ENCODE measurements around the gene SKOR2. TPM values are rescaled to one million over a fixed set of nuclear protein-coding genes. Genes with fewer than 3 reads are reported as not detected.
"Not testable (repeated sequence)": the region's sequence is repeated elsewhere in the genome, so short reads cannot be mapped to it uniquely, and the experiment has no call there.

SKOR2 gene
- total RNA-seq, 2 experiments from 2014 or later = not detected

DNA sequence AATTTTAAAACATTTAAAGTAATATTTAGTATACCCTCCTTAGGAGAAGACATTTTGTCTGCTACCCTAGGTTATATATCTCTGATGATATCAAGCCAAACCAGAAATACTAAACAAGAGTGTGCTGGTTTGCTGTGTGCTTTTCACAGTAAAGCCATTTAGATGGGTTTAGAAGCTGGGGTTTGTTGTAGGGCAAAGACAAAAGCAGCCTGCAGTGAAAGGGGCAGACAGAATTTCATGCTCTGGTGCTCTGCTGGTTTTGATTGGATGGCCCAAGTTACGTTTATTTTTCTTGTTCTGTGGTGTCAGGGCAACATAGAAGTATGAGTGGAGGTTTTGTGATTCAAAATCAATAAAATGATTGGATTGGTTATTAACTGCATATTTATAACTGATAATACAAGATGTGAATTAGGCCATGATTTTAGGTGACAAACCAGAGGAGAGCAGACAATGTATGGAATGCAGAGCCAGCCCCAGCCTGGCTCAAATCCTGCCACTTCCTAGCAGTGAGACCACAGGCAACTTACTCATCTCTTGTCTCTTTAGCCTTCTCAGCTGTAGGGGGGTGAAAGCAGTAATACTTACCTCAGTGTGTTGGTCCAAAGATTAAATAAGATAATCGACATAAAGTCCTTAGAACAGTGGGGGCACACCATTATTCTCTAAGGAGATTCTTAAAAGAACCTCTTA is 44.4 kb downstream of the SKOR2 start:
- ChIA-PET CTCF (no interaction called here), POLR2A (no interaction called here)

DNA sequence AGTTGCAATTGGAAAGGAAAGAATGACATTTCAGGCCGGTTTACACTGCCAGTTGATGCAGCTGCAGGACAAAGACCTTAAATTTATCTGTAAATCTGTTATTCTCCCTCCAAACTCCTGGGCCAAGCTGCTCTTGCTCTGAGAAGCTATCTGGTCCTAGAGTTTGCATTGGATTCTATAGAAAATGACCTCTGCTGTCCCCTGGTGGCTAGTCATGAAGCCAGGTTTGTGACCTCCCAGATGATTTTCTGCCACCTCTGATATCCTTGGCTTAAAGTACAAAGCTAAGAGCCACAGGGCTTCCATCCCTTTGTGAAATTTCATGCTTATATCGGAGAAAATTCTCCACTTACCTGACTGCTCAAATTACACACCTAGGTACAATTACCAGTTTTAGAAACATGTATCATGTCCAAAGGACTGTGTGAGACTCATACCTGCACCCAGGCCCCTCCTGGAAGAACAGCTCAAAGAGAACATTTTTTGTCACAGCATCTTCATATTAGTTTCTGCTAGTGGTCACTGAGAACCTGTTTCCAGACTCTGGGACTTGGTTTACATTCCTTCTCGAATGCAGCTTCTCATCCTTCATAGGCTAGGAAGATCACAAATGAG is 46.4 kb downstream of the SKOR2 start:
- ChIA-PET CTCF (interaction anchor here (0.6 to 2.1 kb wide), 8 partner anchors 10 to 1577 kb away, joined by 3 to 8 read pairs (median 4); partner anchors contain the start of gene HDHD2), POLR2A (no interaction called here)

DNA sequence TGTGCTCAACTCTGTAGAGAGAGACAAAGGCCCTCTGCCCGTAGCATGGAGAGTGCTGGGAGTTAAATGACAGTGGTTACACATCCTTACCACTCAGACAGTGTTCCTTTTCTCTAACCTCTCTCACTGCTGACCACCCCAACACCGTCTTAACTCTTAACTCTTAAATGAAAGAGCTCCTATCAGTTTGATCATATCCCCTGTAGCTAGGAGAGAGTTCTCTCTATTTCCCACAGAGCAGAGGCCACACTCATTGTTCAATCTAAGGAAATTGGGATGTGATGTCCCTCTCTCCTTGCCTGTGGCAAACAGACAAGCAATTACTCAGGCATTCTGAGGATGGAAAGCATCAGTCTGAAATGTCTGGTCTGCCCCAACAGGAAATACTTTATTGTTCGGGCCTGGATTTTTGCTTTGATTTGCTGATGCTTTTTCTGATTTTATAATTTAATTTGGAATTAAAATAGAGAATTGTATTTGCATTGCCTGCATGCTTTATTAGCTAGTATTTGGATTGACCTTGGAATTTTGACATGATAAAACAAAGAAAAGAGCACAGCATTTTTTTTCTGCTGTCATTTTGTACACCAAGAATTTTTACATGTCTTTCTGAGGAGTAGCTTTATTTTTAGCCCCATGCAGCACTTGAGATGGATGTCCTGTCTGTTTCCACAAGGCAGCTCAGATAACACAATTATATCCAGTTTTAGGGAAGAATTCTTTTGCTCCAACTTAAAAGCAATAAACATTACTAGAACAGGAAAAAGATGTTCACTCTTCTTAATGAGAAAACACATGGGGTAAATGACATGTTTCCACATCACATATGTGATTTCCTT is 47.6 kb downstream of the SKOR2 start:
- POLR2A ChIA-PET = no interaction called here
- CTCF ChIA-PET = interaction anchor here (1.1 to 2.1 kb wide), 5 partner anchors 12 to 107 kb away, joined by 3 to 8 read pairs (median 5); no protein-coding TSS in a partner anchor

DNA sequence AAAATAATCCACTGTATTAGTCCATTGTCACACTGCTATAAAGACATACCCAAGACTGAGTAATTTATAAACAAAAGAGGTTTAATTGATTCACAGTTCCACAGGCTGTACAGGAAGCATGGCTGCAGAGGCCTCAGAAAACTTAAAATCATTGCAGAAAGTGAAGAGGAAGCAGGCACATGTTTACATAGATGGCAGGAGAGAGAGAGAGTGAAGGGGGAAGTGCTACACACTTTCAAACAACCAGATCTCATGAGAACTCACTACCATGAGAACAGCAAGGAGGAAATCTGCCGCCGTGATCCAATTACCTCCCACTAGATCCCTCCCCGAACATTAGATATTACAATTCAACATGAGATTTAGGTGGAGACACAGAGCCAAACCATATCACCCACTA is 55.5 kb downstream of the SKOR2 start:
- POLR2A ChIA-PET = not testable (repeated sequence)
- CTCF ChIA-PET = interaction anchor here (2.0 kb wide), 1 partner anchor 9 kb away, joined by 4 read pairs; no protein-coding TSS in a partner anchor

DNA sequence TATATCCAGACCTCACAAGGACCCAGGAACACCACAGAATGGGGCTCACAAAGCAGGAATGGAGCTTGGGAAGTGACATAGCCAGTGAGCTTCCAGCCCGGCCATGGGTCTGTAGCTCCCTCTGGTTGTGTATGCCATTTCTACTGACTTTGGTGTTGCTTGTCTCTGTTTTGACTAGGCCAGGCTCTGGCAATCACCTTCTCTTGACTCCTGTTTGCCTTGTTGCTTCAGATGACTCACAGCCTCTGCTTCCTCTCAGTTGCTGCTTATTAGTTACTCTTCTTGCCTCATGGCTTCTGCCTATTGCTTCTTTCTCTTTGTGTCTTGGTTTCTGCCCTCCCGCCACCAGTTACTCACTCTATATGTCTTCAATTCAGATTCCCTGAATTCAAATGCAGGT is 59.5 kb downstream of the SKOR2 start:
- ChIA-PET CTCF (no interaction called here), POLR2A (no interaction called here)

- POLR2A ChIA-PET = no interaction called here
Measured at GRCh38 chr18:47187721-47188120, 63.7 kb downstream of the SKOR2 start.

DNA sequence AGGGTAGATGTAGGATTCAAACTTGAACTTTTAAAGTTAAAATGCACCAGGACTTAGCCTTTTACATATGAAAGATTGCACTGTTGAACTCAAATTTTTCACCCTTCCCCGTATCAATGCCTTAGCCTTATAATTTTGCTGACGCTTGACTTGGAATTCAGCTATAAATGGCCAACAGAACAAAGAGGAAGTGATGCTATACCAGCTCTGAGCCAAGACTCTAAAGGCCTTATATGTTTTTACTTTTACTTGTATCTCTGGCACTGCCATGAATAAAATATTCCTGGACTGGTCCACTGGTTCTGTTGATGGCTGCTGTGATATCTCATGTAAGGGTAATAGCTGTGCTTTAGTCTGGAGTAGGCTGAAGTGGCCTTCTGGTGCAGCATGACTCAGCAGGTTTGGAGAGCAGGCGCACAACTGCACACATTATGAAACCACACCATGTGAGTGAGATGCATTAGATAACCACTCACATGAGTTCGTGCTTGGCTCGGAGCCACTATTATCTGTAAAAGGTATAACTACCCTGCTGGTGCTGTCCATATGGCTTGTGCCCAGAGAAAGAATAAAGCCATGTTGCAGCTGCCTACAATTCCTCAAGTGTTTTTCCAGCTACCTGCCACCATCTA is 66.9 kb downstream of the SKOR2 start:
- ChIA-PET POLR2A (no interaction called here), CTCF (interaction anchor here (1.2 kb wide), 1 partner anchor 35 kb away, joined by 3 read pairs; no protein-coding TSS in a partner anchor)

More at GRCh38 chr18:47187721-47188120, 63.7 kb downstream of the SKOR2 start:
- CTCF ChIA-PET = interaction anchor here (1.5 kb wide), 1 partner anchor 18 kb away, joined by 3 read pairs; no protein-coding TSS in a partner anchor

- POLR2A ChIA-PET, CTCF ChIA-PET: not testable (repeated sequence)
Measured at GRCh38 chr18:47182156-47182555, 69.3 kb downstream of the SKOR2 start.

GRCh38 chr18:47180765-47181164 is 70.7 kb downstream of the SKOR2 start:
- ChIA-PET POLR2A (no interaction called here), CTCF (no interaction called here)

DNA sequence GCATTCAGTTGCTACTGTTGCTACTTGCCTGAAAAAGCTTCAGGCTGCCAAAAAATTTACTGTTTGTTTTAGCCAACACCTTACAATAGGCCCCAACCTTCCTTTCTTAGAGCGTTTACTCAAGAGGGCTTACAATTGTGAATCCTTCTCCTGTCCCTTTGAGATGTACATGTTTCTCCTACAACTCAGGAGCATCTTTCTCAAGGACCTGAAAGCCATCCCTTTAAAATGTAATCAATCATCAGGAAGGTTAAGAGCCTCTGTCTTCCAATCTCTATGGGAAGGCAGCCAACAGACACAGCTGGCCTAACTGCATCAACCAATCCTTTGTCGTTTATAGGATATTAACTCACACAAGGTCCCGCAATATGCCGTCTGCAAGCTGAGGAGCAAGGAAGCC is 71.9 kb downstream of the SKOR2 start:
- CTCF ChIA-PET = interaction anchor here (0.6 kb wide), 1 partner anchor 552 kb away, joined by 4 read pairs; no protein-coding TSS in a partner anchor
- POLR2A ChIA-PET = no interaction called here

DNA sequence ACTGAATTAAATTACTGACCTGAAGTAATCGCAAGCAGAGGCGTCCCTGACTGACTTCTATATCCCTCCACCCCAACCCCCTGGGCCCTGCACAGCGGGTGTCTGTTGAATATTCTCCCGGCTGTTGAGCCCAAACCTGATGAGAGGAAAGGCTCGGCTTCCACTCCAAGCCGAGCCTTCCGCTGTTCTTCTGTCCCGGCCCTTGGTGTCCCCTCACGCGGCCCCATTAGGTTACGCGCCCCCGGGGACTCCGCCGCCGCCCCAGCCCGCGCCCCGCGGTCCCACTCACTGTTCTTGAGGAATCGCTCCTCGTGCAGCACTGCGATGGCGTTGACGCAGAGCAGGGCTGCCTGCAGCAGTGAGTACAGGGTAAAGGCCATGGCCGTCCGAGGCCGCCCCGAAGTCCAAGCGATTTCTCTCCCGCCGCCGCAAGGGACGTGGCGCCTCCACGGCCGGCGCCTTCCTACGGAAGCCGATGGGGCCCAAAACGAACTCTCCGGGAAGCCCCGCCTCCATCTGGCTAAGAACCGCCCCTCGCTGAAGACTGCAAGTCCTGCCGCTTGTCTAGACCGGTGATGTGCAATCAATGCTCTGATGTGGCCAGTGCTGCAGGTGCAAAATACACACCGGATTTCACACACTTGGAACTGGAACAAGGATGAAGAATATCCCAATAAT is 75.4 kb downstream of the SKOR2 start, which contains the start of gene IER3IP1:
TSS of gene IER3IP1 (minus strand) at position 467 of the 678 bp plus-strand sequence. CDS start at position 380, 87 bp downstream.
- POLR2A ChIA-PET = no interaction called here
- CTCF ChIA-PET = no interaction called here

- ChIA-PET CTCF (no interaction called here), POLR2A (no interaction called here)
Measured at GRCh38 chr18:47175283-47175897, 76.1 kb downstream of the SKOR2 start.

DNA sequence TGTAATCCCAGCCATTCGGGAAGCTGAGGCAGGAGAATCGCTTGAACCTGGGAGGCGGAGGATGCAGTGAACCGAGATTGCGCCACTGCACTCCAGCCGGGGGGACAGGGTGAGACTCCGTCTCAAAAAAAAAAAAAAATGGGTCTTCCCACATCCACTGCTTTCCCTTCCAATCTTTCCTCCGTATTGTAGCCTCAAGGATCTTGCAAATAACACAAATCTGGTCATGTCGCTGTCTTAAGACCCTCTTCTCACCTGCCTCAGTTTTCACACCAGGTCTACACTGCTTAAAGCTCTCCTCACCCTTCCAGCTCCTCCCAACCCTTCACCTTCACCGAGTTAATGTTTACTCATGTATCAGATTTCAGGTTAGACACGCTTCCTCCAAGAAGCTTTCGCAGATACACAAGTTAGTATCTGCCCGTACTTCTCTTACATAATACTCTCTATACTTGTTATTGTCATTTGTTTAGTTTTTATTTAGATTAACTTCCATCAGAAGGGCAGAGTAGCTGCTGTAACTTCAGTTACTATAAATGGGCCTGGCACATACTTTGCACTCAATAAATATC is 76.8 kb downstream of the SKOR2 start:
- ChIA-PET CTCF (no interaction called here), POLR2A (interaction anchor here (0.7 kb wide), 1 partner anchor 168 kb away, joined by 4 read pairs; no protein-coding TSS in a partner anchor)

GRCh38 chr18:47172476-47172875 is 79.0 kb downstream of the SKOR2 start:
- CTCF ChIA-PET = interaction anchor here (1.5 kb wide), 1 partner anchor 22 kb away, joined by 3 read pairs; the partner anchor contains the start of gene HDHD2
- POLR2A ChIA-PET = no interaction called here

GRCh38 chr18:47168913-47169312 is 82.5 kb downstream of the SKOR2 start:
- POLR2A ChIA-PET = interaction anchor here (0.7 kb wide), 1 partner anchor 145 kb away, joined by 4 read pairs; no protein-coding TSS in a partner anchor
- CTCF ChIA-PET = no interaction called here

DNA sequence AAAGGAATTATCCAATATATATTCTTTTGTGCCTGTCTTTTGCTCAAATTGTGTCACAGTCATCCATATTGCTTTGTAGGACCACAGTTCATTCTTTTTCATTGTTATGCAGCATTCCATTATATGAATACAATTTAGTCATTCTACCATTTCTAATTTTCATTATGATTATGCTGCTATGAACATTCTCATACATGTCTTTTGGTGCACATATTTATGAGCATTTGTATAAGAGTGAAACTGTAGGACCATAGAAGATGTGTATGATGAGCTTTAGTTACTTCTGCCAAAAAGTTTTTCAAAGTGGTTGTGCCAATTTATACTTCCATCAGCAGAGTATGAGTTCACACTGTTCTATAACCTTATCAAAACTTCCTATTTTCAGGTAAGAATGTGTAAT is 83.0 kb downstream of the SKOR2 start:
- ChIA-PET POLR2A (interaction anchor here (0.7 kb wide), 1 partner anchor 145 kb away, joined by 4 read pairs; no protein-coding TSS in a partner anchor), CTCF (interaction anchor here (0.6 kb wide), 1 partner anchor 18 kb away, joined by 3 read pairs; the partner anchor contains the start of gene HDHD2)

DNA sequence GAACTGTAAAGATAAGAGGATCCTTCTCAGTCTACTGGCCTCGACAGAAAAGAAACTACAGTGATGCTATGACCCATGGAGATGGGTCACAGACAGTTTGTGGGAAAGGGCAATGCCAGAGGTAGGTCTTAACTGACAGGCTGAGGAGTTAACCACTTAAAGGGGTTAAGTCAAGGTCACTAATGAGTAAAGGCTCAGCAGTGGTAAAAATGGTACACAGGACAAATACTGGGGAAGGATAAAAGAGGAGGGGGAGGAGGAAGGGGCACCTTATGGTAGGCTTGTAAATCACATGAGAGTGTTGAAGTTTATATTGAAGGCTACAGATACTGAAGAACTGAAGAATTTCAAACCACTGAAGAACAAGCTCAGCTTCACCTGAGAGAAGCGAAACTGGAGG is 85.2 kb downstream of the SKOR2 start:
- ChIA-PET POLR2A (no interaction called here), CTCF (no interaction called here)

GRCh38 chr18:47163241-47163640 is 88.2 kb downstream of the SKOR2 start:
- POLR2A ChIA-PET = no interaction called here
- CTCF ChIA-PET = no interaction called here
